Activated B cell treated with CpG ODN at 0.5 μM for 24 hours (primary cell): ENCODE data around the gene AJAP1. TPM values are rescaled to one million over a fixed set of nuclear protein-coding genes. Genes with fewer than 3 reads are reported as not detected.

Experiments used
- ATAC-seq: fragments of 200-7000 bp; cut with Tn5 transposase; one replicate; pipeline ENCODE4 v1.10.0; 2021; ENCODE audit warnings: low read depth, mild to moderate bottlenecking, moderate library complexity
- CTCF ChIA-PET: fragments of 350-600 bp; sonication (Branson Sonifier 250); formaldehyde crosslinking; loops from one replicate; lab custom pipeline; 2021; ENCODE audit warnings: antibody characterized with exemption; lab: Charles Lee
- POLR2A ChIA-PET: fragments of 350-600 bp; sonication (Branson Sonifier 250); formaldehyde crosslinking; loops from one replicate; lab custom pipeline; 2021; ENCODE audit warnings: antibody characterized with exemption; lab: Charles Lee
- DNase-seq: peaks from one replicate; pipeline ENCODE4 v3.0.0; 2022
- H3K27ac Mint-ChIP-seq: one replicate; pipeline ENCODE4 v1.8.0; 2020; ENCODE audit warnings: mixed read lengths
- H3K27me3 Mint-ChIP-seq: one replicate; pipeline ENCODE4 v1.8.0; 2021; ENCODE audit warnings: mixed read lengths
- H3K36me3 Mint-ChIP-seq: one replicate; pipeline ENCODE4 v1.8.0; 2021; ENCODE audit warnings: low read depth, mixed read lengths
- H3K4me1 Mint-ChIP-seq: one replicate; pipeline ENCODE4 v1.8.0; 2021; ENCODE audit warnings: mixed read lengths
- H3K4me3 Mint-ChIP-seq: one replicate; pipeline ENCODE4 v1.8.0; 2020; ENCODE audit warnings: mild to moderate bottlenecking, mixed read lengths
- H3K9me3 Mint-ChIP-seq: one replicate; pipeline ENCODE4 v1.8.0; 2020; ENCODE audit warnings: mixed read lengths
- intact Hi-C: fragments of 100-400 bp; cut with micrococcal nuclease; formaldehyde crosslinking; loops from one replicate; pipeline ENCODE4 v1.15.1; 2024
- total RNA-seq: library from RNA; stranded (reverse); gene quantifications from 2 replicates; pipeline ENCODE4 v1.2.3, GENCODE V29; 2022
- TF ChIP-seq, protein P1 (sequence below): fragments of 200-600 bp; IDR thresholded peaks from one replicate; pipeline ENCODE4 v1.8.0; 2022; ENCODE audit warnings: antibody characterized with exemption, mild to moderate bottlenecking

Gene AJAP1
- total RNA-seq, 1 donor from 2014 or later: not detected

DNA sequence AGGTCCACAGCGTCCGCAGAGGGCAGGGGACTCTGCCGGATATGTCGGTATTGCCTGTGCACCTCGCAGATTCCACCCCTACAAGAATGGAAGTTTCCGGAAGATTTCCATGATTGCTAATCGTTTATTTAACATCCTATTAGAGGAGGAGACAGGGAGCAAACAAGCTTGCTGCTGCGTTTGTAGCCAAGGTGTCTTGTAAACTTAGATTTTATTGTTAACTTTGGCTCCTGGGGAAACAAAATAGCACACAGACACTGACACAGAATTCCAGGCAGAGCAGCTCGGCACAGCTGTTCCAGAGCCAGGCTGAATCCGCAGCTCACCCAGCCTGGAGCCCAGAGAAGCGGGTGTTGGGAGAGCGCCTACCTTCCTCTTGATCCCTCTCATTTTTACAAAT is 75.7 kb downstream of the AJAP1 start:
- intact Hi-C loops: no loop called here
- Mint-ChIP-seq H3K27me3 (peaks cover 2% of the 10 kb centered on the region), H3K9me3 (no peaks in the 10 kb centered on the region), H3K4me3 (no peak overlapping the region), H3K4me1 (no peaks in the 10 kb centered on the region), H3K27ac (no peak overlapping the region), H3K36me3 (no peaks in the 10 kb centered on the region)
- DNase-seq: no peak
- no peak for ATAC-seq
- TF ChIP-seq, protein P1, sequence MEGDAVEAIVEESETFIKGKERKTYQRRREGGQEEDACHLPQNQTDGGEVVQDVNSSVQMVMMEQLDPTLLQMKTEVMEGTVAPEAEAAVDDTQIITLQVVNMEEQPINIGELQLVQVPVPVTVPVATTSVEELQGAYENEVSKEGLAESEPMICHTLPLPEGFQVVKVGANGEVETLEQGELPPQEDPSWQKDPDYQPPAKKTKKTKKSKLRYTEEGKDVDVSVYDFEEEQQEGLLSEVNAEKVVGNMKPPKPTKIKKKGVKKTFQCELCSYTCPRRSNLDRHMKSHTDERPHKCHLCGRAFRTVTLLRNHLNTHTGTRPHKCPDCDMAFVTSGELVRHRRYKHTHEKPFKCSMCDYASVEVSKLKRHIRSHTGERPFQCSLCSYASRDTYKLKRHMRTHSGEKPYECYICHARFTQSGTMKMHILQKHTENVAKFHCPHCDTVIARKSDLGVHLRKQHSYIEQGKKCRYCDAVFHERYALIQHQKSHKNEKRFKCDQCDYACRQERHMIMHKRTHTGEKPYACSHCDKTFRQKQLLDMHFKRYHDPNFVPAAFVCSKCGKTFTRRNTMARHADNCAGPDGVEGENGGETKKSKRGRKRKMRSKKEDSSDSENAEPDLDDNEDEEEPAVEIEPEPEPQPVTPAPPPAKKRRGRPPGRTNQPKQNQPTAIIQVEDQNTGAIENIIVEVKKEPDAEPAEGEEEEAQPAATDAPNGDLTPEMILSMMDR: no peak
- ChIA-PET CTCF (no interaction called here), POLR2A (no interaction called here)

- CTCF ChIA-PET: no interaction called here
- Mint-ChIP-seq H3K27ac (no peak overlapping the region), H3K4me3 (no peak overlapping the region), H3K27me3 (peaks cover 15% of the 10 kb centered on the region), H3K4me1 (no peaks in the 10 kb centered on the region), H3K9me3 (no peaks in the 10 kb centered on the region), H3K36me3 (no peaks in the 10 kb centered on the region)
- TF ChIP-seq, protein P1: no peak
- no peak for DNase-seq
- POLR2A ChIA-PET: no interaction called here
- intact Hi-C loops: no loop called here
- ATAC-seq: no peak
These were observed 79.2 kb downstream of the AJAP1 start for GRCh38 chr1:4733446-4734177.

GRCh38 chr1:4734219-4734618 is 79.8 kb downstream of the AJAP1 start:
- Mint-ChIP-seq H3K9me3 (no peaks in the 10 kb centered on the region), H3K4me1 (no peaks in the 10 kb centered on the region), H3K36me3 (no peaks in the 10 kb centered on the region), H3K27me3 (peaks cover 16% of the 10 kb centered on the region), H3K27ac (no peak overlapping the region), H3K4me3 (no peak overlapping the region)
- intact Hi-C loops: no loop called here
- ChIA-PET CTCF (no interaction called here), POLR2A (no interaction called here)
- DNase-seq (no peak), ATAC-seq (no peak)
- TF ChIP-seq, protein P1: no peak

GRCh38 chr1:4734791-4735190 is 80.4 kb downstream of the AJAP1 start:
- peaks cover 16% of the 10 kb centered on the region for H3K27me3 Mint-ChIP-seq
- ChIA-PET CTCF (no interaction called here), POLR2A (no interaction called here)
- H3K27ac Mint-ChIP-seq: no peak overlapping the region
- intact Hi-C loops: no loop called here
- no peaks in the 10 kb centered on the region for H3K9me3 Mint-ChIP-seq
- TF ChIP-seq, protein P1: no peak
- H3K36me3 Mint-ChIP-seq: no peaks in the 10 kb centered on the region
- DNase-seq: no peak
- H3K4me3 Mint-ChIP-seq: no peak overlapping the region
- no peaks in the 10 kb centered on the region for H3K4me1 Mint-ChIP-seq
- no peak for ATAC-seq

- ATAC-seq: no peak
- no peaks in the 10 kb centered on the region for H3K9me3 Mint-ChIP-seq
- ChIA-PET POLR2A (no interaction called here), CTCF (no interaction called here)
- H3K4me3 Mint-ChIP-seq: no peak overlapping the region
- TF ChIP-seq, protein P1: no peak
- H3K27ac Mint-ChIP-seq: no peak overlapping the region
- H3K4me1 Mint-ChIP-seq: no peaks in the 10 kb centered on the region
- H3K27me3 Mint-ChIP-seq: peaks cover 16% of the 10 kb centered on the region
- no peaks in the 10 kb centered on the region for H3K36me3 Mint-ChIP-seq
- intact Hi-C loops: no loop called here
- DNase-seq: no peak
These were observed 81.8 kb downstream of the AJAP1 start for GRCh38 chr1:4736254-4736653.
